ENCODE data around the gene LCOR.

LCOR gene

GRCh38 chr10:97037365-97038361 is 205.6 kb downstream of the LCOR start:
- TF ChIP-seq GATA3 (IDR thresholded peaks at IDR 0.05; ENCODE audit: low read depth, low read length) (no peak), GATA2 (IDR thresholded peaks at IDR 0.05; ENCODE audit: low read depth, low read length) (no peak)

GRCh38 chr10:97038688-97039087 is 206.6 kb downstream of the LCOR start:
- TF ChIP-seq GATA2 (IDR thresholded peaks at IDR 0.05; ENCODE audit: low read depth, low read length) (no peak), GATA3 (IDR thresholded peaks at IDR 0.05; ENCODE audit: low read depth, low read length) (no peak)

DNA sequence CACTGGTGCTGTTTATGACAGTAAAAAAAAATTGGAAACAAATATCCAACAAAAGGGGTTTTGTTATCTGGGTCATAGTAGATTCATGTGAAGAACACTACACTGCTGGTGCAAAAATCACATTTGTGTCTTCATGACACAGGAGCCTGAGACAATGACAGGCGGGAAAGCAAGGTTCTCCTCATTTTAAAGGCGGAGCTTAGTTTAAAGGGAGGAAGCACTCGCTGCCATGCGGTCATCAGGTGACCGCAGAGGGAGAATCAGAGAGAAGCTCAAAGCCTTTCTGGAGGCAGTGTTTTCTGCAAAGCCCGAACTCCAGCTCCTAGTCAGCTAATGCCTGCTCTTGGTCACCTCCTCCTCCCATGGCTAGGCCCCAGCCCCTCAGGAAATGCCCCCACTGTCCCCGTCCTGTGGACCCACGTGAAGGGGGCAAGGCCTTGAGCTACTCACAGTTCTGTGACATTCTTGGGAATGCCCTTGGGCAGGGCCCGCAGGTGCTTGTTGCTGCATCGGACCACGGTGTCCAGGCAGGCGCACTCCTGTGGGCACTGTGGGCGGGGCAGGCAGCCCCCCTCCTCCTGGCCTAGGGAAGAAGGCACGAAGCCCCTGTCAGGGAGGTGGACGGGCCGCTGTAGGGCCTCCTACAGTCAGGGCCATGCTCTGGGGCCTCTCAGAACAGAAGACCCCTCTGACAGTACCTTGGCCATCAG is 207.6 kb downstream of the LCOR start:
- TF ChIP-seq GATA2 (IDR thresholded peaks at IDR 0.05; ENCODE audit: low read depth, low read length) = no peak
- no peak for TF ChIP-seq GATA3 (IDR thresholded peaks at IDR 0.05; ENCODE audit: low read depth, low read length)

- TF ChIP-seq GATA3 (IDR thresholded peaks at IDR 0.05; ENCODE audit: low read depth, low read length) = no peak
- no peak for TF ChIP-seq GATA2 (IDR thresholded peaks at IDR 0.05; ENCODE audit: low read depth, low read length)
Observed at GRCh38 chr10:97040248-97040584, 208.1 kb downstream of the LCOR start.

DNA sequence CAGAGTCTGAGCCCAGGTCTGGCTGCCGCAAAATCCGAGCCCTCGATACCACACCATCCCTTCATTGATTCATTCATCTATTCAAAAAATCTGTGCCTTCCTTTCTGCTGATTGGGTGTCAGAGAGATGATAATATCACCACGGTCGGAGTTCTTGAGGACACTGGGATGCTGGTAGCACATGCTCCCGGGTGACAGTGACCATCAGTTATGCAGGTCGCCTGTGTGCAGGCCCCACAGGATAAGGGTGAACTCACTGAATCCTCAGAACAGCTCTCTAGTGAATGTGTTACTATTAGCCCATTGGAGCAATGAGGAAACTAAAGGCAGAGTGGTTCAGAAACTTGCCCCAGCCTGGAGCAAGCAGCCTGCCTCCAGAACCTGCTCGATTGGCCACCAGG is 208.6 kb downstream of the LCOR start:
- TF ChIP-seq GATA3 (IDR thresholded peaks at IDR 0.05; ENCODE audit: low read depth, low read length) = no peak
- no peak for TF ChIP-seq GATA2 (IDR thresholded peaks at IDR 0.05; ENCODE audit: low read depth, low read length)

DNA sequence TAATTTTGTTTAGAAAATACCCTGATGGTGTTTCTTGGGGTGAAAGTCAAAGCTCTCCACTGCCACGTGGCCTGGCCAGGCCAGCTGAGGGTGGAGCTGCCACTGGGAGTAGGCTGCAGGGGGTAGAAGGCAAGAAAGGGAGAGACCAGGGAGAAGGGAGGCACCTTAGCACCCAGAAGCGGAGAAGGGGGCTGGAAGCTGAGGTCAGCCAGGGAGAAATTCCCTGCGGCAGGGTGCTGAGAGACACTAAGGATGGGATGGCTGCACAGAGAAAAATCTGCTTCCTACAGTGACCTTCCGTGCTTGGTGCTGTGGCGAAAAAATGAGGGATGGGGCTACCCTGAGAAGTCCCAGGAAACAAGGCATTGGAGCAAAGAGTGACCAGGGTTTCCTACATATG is 210.0 kb downstream of the LCOR start:
- no peak for TF ChIP-seq GATA2 (IDR thresholded peaks at IDR 0.05; ENCODE audit: low read depth, low read length)
- TF ChIP-seq GATA3 (IDR thresholded peaks at IDR 0.05; ENCODE audit: low read depth, low read length) = no peak

DNA sequence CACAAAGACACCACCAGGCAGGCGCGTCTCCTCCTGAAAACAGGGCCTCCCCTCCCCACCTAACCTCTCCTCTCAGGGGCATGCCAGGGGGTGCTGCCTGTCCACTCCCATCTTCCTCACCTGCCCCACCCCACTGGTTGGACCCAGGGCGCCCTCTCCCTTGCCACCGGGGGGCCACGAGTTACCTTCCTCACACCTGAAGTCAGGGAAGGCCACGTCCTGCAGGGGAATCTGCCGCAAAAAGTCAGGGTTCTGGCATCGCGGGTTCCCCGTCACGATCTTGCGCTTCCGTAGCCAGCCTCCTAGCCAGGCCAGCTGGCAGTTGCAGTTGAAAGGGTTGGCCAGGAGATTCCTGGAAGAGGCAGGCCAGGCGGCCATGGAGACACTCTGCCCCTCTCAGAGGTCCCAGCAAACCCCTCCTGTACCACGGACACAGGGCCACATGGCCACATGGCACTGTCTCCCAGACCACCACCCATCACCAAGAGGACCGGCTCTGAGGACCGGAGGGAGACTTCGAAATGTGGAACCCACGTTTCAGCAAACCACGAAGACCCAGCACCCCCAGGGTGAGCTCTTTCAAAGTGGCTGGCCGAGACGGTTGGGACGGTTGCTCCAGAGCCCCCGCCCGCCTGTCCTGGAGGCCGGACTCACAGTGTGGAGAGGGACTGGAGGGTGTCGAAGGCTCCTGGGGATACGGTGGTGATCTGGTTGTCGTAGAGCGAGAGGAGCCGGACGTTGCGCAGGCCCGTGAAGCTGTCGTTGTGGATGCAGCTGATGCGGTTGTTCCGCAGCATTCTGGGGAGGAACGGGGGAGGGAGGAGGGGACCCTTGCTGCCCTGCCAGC is 210.8 kb downstream of the LCOR start:
- TF ChIP-seq GATA2 (IDR thresholded peaks at IDR 0.05; ENCODE audit: low read depth, low read length) (no peak), GATA3 (IDR thresholded peaks at IDR 0.05; ENCODE audit: low read depth, low read length) (no peak)

DNA sequence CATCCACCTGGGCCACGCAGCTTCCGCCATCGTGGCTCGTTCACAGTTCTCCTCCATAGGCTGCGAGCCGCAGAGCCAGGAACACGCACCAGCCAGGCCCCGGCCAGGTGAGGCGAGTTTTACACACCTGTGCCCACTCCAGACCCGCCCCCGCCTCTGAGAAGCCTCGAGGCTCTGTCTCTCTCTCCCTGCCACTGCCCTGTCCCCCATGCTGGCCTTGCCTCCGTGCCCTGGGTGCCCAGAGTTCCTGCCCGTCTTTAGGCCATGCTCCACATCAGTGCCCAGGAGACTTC is 211.4 kb downstream of the LCOR start:
- TF ChIP-seq GATA3 (IDR thresholded peaks at IDR 0.05; ENCODE audit: low read depth, low read length) (no peak), GATA2 (IDR thresholded peaks at IDR 0.05; ENCODE audit: low read depth, low read length) (no peak)

Data from SH-SY5Y (cell line).